ENCODE measurements around the gene CSNK2A3.

DNA sequence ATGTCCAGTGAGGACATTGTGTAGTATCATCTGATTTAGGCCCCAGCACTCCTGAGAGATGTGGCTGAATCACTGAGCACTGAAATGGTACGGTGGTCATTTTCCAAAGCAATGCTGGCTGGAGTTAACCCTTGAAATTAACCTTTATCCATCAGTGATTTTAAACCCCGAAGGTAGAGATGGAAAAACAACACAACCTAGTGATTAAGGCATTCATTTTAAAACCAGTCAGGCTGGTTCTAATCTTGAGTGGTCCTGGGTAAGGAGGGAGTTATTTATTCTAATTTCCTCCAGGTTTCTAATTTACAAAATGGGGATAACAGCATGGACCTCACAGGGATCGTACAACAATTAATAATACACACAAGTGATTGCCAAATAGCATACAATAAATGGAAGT is 6.6 kb upstream of the CSNK2A3 start:
- TF ChIP-seq, protein P1, sequence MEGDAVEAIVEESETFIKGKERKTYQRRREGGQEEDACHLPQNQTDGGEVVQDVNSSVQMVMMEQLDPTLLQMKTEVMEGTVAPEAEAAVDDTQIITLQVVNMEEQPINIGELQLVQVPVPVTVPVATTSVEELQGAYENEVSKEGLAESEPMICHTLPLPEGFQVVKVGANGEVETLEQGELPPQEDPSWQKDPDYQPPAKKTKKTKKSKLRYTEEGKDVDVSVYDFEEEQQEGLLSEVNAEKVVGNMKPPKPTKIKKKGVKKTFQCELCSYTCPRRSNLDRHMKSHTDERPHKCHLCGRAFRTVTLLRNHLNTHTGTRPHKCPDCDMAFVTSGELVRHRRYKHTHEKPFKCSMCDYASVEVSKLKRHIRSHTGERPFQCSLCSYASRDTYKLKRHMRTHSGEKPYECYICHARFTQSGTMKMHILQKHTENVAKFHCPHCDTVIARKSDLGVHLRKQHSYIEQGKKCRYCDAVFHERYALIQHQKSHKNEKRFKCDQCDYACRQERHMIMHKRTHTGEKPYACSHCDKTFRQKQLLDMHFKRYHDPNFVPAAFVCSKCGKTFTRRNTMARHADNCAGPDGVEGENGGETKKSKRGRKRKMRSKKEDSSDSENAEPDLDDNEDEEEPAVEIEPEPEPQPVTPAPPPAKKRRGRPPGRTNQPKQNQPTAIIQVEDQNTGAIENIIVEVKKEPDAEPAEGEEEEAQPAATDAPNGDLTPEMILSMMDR (conservative IDR thresholded peaks at IDR 0.05) = no peak
- no peak for TF ChIP-seq EZH2 (IDR thresholded peaks at IDR 0.05; ENCODE audit: low read depth)

Data from PC-9 (cell line).